ENCODE results near the gene ANKRD18B. TPM values are rescaled to one million over a fixed set of nuclear protein-coding genes. Genes with fewer than 3 reads are reported as not detected.

The ANKRD18B gene
- total and polyA plus RNA-seq, 10 donors: 0.02 to 1.7 TPM; not detected in 8

DNA sequence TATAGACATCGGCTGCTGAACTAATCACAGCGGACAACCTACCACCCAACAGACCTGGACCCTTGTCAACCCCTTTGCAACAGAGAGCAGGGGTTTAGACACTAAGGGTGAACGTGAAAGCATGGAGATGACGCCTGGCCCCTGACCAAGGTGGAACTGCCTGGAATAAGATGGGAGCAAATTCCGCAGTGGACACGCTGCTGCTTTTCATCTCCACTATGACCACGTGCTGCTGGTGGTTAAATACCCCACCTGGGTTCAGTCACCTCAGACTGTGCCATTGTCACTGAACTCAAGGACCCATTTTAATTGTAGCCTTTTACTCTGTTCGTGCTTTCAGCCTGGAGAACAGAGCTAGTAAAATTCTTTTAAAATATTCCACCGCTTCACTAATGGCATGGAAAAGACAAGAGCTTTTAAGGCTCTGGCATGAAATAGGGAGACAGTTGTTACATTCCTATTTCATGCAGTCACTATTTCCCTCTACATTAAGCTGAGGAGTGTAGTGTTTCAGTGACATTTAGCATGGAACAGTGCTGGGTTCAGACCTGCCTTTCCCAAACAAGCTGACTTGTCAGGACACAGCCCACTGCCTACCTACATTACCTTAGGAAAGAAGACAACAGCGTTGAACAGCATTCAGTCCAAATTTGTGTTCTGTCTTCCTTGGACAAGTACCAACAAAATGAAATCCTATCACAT lies 96.8 kb downstream of the ANKRD18B start:
- TF ChIP-seq POLR2AphosphoS5 (IDR thresholded peaks at IDR 0.05) (no peak), POLR2A (IDR thresholded peaks at IDR 0.05) (no peak)
- TF ChIP-seq, protein P1, sequence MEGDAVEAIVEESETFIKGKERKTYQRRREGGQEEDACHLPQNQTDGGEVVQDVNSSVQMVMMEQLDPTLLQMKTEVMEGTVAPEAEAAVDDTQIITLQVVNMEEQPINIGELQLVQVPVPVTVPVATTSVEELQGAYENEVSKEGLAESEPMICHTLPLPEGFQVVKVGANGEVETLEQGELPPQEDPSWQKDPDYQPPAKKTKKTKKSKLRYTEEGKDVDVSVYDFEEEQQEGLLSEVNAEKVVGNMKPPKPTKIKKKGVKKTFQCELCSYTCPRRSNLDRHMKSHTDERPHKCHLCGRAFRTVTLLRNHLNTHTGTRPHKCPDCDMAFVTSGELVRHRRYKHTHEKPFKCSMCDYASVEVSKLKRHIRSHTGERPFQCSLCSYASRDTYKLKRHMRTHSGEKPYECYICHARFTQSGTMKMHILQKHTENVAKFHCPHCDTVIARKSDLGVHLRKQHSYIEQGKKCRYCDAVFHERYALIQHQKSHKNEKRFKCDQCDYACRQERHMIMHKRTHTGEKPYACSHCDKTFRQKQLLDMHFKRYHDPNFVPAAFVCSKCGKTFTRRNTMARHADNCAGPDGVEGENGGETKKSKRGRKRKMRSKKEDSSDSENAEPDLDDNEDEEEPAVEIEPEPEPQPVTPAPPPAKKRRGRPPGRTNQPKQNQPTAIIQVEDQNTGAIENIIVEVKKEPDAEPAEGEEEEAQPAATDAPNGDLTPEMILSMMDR (IDR thresholded peaks at IDR 0.05 in 8 of 11, conservative IDR thresholded peaks at IDR 0.05 in 3 of 11): no peak
- WGBS, 5 donors: 66 to 85% (median 81%) methylated on average over 10 of the region's 10 CpGs
- intact Hi-C loops (cut with DNase I; ENCODE audit: low total_unique reads): no loop called here
- Histone ChIP-seq H3K36me3 (no peaks in the 10 kb centered on the region), H3K27ac (no peak overlapping the region), H3K4me3 (no peak overlapping the region), H3K4me1 (peaks cover 0 to 6% (median 4%) of the 10 kb centered on the region in 6 donors), H3K9me3 (no peaks in the 10 kb centered on the region), H3K27me3 (replicated peaks in 1 of 7) (peaks cover 0 to 59% (median 4%) of the 10 kb centered on the region in 7 donors)
- DNase-seq: no peak

Small RNAs within 50 kb of the gene (small RNA-seq; reads per million reads assigned to genes)
- 0 reads per million in 4 donors for gene AL139008.1
- gene PRSS3P4: 0 reads per million in 4 donors

Other genes starting within 250 kb of the ANKRD18B start
- gene NFX1, start 233.7 kb upstream of the ANKRD18B start, total RNA-seq: 10 to 100 TPM; 39.3 to 57.5 (median 46.2) TPM
- 10 to 100 TPM; 10.5 to 14.5 (median 14.5) TPM for gene NFX1, start 233.7 kb upstream of the ANKRD18B start, polyA plus RNA-seq
- gene AQP7, start 121.7 kb upstream of the ANKRD18B start, total RNA-seq: 1 to 10 TPM in 5 of 7 donors, under 1 TPM in 2; 0.64 to 3.2 (median 2.0) TPM
- 1 to 10 TPM in 1 of 3 donors, under 1 TPM in 2; 0.26 to 2.6 (median 0.35) TPM for gene AQP7, start 121.7 kb upstream of the ANKRD18B start, polyA plus RNA-seq
- 100 to 1,000 TPM in 5 of 7 donors, 10 to 100 TPM in 2; 44.2 to 251 (median 126) TPM for gene AQP3, start 76.7 kb upstream of the ANKRD18B start, total RNA-seq
- gene AQP3, start 76.7 kb upstream of the ANKRD18B start, polyA plus RNA-seq: 10 to 100 TPM in 1 of 3 donors, 1 to 10 TPM in 2; 5.0 to 51.4 (median 5.7) TPM
- gene NOL6, start 50.3 kb upstream of the ANKRD18B start, total RNA-seq: 10 to 100 TPM; 20.7 to 48.1 (median 28.4) TPM
- gene NOL6, start 50.3 kb upstream of the ANKRD18B start, polyA plus RNA-seq: 10 to 100 TPM; 20.0 to 28.4 (median 24.6) TPM

All from spleen (tissue), 11 donors.